ENCODE results near the gene LRRC15.

- TF ChIP-seq, protein P1, sequence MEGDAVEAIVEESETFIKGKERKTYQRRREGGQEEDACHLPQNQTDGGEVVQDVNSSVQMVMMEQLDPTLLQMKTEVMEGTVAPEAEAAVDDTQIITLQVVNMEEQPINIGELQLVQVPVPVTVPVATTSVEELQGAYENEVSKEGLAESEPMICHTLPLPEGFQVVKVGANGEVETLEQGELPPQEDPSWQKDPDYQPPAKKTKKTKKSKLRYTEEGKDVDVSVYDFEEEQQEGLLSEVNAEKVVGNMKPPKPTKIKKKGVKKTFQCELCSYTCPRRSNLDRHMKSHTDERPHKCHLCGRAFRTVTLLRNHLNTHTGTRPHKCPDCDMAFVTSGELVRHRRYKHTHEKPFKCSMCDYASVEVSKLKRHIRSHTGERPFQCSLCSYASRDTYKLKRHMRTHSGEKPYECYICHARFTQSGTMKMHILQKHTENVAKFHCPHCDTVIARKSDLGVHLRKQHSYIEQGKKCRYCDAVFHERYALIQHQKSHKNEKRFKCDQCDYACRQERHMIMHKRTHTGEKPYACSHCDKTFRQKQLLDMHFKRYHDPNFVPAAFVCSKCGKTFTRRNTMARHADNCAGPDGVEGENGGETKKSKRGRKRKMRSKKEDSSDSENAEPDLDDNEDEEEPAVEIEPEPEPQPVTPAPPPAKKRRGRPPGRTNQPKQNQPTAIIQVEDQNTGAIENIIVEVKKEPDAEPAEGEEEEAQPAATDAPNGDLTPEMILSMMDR (IDR thresholded peaks at IDR 0.05; ENCODE audit: low read depth, low read length, poor library complexity, severe bottlenecking) = no peak
- no peak for TF ChIP-seq EZH2phosphoT487 (IDR thresholded peaks at IDR 0.05; ENCODE audit: borderline replicate concordance, low read length)
Measured at GRCh38 chr3:194306771-194307640, 62.5 kb downstream of the LRRC15 start.

All from DOHH2 (cell line).